ENCODE measurements around the gene COL4A3.

The COL4A3 gene

DNA sequence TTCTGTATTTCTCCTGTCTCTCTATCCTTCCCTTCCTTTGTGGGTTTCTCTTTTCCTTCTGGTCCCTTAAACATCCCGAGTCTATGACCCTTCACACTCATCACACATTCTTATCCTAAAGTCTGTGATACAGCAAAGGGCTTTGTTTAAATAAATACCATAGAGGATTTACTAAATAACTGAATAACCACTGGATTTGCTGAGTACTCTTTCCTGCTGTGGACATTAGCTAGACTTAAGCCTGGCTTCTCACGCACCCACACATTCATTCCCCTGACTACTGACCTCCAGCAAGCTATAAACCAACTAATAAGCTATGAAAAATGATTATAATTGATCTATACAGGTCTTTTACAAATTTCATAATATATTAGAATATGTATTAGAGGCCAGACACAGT lies 76.6 kb downstream of the COL4A3 start:
- no peak for DNase-seq (ENCODE audit: low read depth)
- H3K4me3 ChIP-seq (ENCODE audit: low read length) = no peak overlapping the region
- TF ChIP-seq, protein P1, sequence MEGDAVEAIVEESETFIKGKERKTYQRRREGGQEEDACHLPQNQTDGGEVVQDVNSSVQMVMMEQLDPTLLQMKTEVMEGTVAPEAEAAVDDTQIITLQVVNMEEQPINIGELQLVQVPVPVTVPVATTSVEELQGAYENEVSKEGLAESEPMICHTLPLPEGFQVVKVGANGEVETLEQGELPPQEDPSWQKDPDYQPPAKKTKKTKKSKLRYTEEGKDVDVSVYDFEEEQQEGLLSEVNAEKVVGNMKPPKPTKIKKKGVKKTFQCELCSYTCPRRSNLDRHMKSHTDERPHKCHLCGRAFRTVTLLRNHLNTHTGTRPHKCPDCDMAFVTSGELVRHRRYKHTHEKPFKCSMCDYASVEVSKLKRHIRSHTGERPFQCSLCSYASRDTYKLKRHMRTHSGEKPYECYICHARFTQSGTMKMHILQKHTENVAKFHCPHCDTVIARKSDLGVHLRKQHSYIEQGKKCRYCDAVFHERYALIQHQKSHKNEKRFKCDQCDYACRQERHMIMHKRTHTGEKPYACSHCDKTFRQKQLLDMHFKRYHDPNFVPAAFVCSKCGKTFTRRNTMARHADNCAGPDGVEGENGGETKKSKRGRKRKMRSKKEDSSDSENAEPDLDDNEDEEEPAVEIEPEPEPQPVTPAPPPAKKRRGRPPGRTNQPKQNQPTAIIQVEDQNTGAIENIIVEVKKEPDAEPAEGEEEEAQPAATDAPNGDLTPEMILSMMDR (IDR thresholded peaks at IDR 0.05; ENCODE audit: insufficient read depth, low read depth, low read length, missing control alignments) = no peak

DNA sequence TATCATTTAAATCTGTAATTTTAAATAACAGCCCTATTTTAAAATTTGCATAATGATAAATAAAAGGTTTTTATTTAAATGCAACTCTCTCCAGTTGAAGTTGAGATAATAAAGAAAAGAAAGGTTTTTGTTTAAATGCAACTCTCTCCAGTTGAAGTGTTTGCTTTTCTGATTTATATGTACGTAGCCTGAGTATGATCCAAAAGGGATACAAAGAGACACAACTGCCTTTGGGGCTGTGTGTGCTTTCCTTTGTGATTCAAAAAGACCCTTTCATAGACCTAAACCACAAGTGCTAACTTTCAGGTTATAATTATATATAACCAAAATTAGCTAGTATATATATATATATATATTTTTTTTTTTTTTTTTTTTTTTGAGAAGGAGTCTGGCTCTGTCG lies 84.5 kb downstream of the COL4A3 start:
- TF ChIP-seq, protein P1 (IDR thresholded peaks at IDR 0.05; ENCODE audit: insufficient read depth, low read depth, low read length, missing control alignments) = no peak
- no peak overlapping the region for H3K4me3 ChIP-seq (ENCODE audit: low read length)
- DNase-seq (ENCODE audit: low read depth) = no peak

DNA sequence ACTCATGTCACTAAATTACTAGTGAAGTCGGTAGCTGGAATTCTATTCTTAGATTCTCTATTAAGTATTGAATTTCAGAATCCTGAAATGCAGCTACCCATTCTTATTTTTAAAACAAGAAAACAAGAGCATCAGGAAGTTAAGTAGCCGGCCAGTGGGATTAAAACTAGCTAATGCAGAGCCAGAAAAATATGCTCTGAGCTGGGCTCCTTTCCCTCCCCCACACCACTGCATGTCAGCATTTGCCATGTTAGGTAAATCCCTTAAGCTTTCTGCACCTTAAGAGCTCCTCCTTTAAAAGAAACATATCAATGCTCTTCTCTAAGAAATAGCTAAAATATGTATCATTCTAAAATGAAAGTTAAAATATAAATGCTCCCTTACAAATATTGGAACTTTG lies 88.4 kb downstream of the COL4A3 start:
- DNase-seq (ENCODE audit: low read depth) = no peak
- no peak overlapping the region for H3K4me3 ChIP-seq (ENCODE audit: low read length)
- TF ChIP-seq, protein P1 (IDR thresholded peaks at IDR 0.05; ENCODE audit: insufficient read depth, low read depth, low read length, missing control alignments) = no peak

DNA sequence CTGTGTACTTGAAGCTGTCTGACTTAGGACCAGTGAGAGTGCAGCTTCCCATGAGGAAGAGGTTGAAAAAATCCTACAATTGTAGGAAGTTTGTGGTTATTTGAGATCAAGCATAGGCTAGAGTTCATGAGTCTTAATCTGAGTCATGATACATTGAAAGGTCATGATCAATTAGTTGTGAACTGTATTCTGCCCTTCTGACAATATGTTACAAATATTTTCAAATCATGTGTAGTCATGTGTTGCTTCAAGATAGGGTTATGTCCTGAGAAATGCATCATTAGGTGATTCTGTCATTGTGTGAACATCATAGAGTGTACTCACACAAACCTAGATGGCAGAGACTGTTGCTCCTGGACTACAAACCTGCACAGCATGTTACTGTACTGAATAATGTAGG lies 92.2 kb downstream of the COL4A3 start:
- TF ChIP-seq, protein P1 (IDR thresholded peaks at IDR 0.05; ENCODE audit: insufficient read depth, low read depth, low read length, missing control alignments) = no peak
- no peak overlapping the region for H3K4me3 ChIP-seq (ENCODE audit: low read length)
- peak; percentile 44 for DNase-seq (ENCODE audit: low read depth)

DNA sequence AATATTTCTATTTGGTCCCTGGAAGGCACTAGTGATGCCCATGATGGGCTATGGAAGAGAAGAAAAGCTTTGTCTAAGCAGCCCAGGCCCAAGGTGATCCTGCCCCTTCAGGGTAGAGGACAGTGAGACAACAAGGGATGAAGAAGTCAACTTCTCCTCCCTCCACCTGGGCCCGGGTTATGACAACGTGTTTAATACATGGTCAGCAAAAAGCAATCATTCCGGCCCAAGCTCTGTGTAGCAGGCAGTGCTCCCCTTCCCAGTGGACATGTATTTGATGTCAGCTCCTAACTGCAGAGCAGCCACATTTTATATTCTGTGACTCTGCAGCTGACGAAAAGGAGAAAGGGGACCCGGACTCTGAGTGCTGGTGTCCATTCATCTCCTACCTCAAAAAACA lies 93.4 kb downstream of the COL4A3 start:
- TF ChIP-seq, protein P1 (IDR thresholded peaks at IDR 0.05; ENCODE audit: insufficient read depth, low read depth, low read length, missing control alignments) = no peak
- H3K4me3 ChIP-seq (ENCODE audit: low read length) = no peak overlapping the region

DNA sequence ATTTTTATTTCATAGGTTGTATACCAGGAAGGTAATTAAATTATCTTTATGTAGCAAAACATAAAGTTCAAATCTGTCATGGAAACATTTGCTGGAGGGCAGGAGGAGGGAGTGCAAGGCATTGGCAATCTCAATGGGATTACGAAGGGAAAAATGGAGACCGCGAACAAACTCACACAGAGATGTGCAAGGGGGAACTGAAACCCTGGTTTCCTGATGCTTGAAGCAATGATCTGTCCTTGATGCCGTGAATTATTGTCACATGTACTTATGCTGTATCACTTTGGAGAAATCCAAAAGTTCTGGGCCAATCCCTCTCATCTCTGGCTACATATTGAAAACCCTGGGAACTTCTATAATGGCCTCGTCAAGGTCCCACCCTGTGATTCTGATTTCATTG lies 95.6 kb downstream of the COL4A3 start:
- DNase-seq (ENCODE audit: low read depth) = no peak
- TF ChIP-seq, protein P1 (IDR thresholded peaks at IDR 0.05; ENCODE audit: insufficient read depth, low read depth, low read length, missing control alignments) = no peak

More for the DNA sequence above, 93.4 kb downstream of the COL4A3 start:
- DNase-seq (ENCODE audit: low read depth) = no peak

DNA sequence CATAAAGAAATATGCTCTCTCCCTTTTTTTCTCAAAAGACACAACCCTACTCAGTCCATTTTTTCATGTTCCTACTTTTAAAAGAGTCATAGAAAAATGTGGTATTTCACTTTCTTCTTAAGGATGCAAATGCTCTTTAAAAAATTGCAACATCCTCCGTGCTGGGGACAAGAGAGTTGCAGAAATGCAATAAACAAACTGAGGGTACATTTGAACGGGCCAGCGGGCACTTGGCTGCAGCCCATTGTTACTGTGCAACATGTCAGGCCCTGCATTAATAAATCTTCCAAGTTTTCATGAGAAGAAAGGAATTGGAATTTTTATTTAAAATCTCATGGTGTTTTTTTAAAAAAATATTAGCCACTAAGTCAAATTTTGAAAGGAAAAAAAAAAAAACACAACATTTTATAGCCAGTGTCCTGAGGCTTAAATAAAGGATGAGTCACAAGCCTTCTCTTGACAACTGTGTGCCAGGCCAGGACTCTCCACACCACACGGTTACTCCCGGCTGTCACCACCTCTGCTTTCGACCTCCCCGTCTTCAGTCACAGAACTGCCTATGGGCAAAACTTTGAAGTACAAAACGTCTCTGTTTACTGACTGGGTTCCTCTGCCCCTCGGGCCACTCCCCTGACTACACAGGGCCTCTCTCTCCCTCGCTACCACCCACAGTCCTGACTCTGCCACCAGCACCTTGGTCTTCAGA lies 103.1 kb downstream of the COL4A3 start:
- DNase-seq (ENCODE audit: low read depth) = peak; percentile 35
- TF ChIP-seq, protein P1 (IDR thresholded peaks at IDR 0.05; ENCODE audit: insufficient read depth, low read depth, low read length, missing control alignments) = no peak

More for the DNA sequence above, 95.6 kb downstream of the COL4A3 start:
- no peak overlapping the region for H3K4me3 ChIP-seq (ENCODE audit: low read length)

More for the DNA sequence above, 103.1 kb downstream of the COL4A3 start:
- H3K4me3 ChIP-seq (ENCODE audit: low read length) = no peak overlapping the region
